Gastroesophageal sphincter (tissue), 4 donors: ENCODE measurements around the gene CD55. TPM values are rescaled to one million over a fixed set of nuclear protein-coding genes. Genes with fewer than 3 reads are reported as not detected.

Experiments used
- ATAC-seq: fragments of 150-250 bp; one replicate; pipeline ENCODE4 v1.9.1; 2016; ENCODE audit warnings: mild to moderate bottlenecking, moderate library complexity
- H3K27ac ChIP-seq, 4 donors: fragments of 200-600 bp; sonication (generic) in 3 of 4; 1 replicate in 3 of 4; 2 replicates in 1 of 4; pipeline ENCODE4 v1.5.1; 2016 to 2019
- H3K27me3 ChIP-seq: fragments of 200-600 bp; sonication (generic); one replicate; pipeline ENCODE4 v1.5.1; 2019
- H3K36me3 ChIP-seq, 2 donors: fragments of 200-600 bp; sonication (generic); one replicate each; pipeline ENCODE4 v1.5.1; 2019; ENCODE audit warnings: control low read depth in 1 of 2
- H3K4me1 ChIP-seq, 3 donors: fragments of 200-600 bp; sonication (generic); 1 replicate in 2 of 3; 2 replicates in 1 of 3; pipeline ENCODE4 v1.5.1; 2016 to 2019; ENCODE audit warnings: control low read depth in 2 of 3
- H3K4me3 ChIP-seq, 2 donors: fragments of 200-600 bp; sonication (generic); one replicate each; pipeline ENCODE4 v1.5.1; 2019; ENCODE audit warnings: mild to moderate bottlenecking in 1 of 2, moderate library complexity in 1 of 2
- H3K9me3 ChIP-seq, 3 donors: fragments of 200-600 bp; sonication (generic); one replicate each; pipeline ENCODE4 v1.5.1; 2017 to 2019; ENCODE audit warnings: control low read depth in 2 of 3
- EP300 ChIP-seq: sonication (generic); formaldehyde crosslinking; IDR thresholded peaks from one replicate; pipeline ENCODE4 v1.6.1; 2017; ENCODE audit warnings: antibody characterized with exemption, mild to moderate bottlenecking
- POLR2A ChIP-seq, 2 donors: fragments of 450-650 bp; IDR thresholded peaks; one replicate each; pipeline ENCODE4 v1.6.1; 2017; ENCODE audit warnings: antibody characterized with exemption in 2 of 2, mild to moderate bottlenecking in 2 of 2, moderate library complexity in 1 of 2
- POLR2AphosphoS5 ChIP-seq: sonication (generic); formaldehyde crosslinking; IDR thresholded peaks from one replicate; pipeline ENCODE4 v1.6.1; 2017; ENCODE audit warnings: antibody characterized with exemption
- WGBS, 2 donors: methylation state at CpG; one replicate each; pipeline ENCODE4 v1.1.5; 2018; ENCODE audit warnings: low coverage in 1 of 2; 5-methylcytosine and 5-hydroxymethylcytosine counted together
- total RNA-seq, 4 donors: library from RNA; depleted of rRNA; stranded (reverse); fragments of >200 nt; gene quantifications; one replicate each; pipeline ENCODE4 v1.1.0, GENCODE V29; 2016
- TF ChIP-seq, protein P1 (sequence below), 4 experiments: fragments of 200-600 bp in 2 of 4; fragments of 450-650 bp in 2 of 4; sonication (generic) in 1 of 4; IDR thresholded peaks; one replicate each; pipeline ENCODE4 v1.5.1; 2017 to 2019; ENCODE audit warnings: antibody characterized with exemption in 4 of 4, mild to moderate bottlenecking in 2 of 4, moderate library complexity in 2 of 4

The CD55 gene
- total RNA-seq, 4 donors from 2014 or later = 24.7 to 78.4 (median 41.5) TPM

DNA sequence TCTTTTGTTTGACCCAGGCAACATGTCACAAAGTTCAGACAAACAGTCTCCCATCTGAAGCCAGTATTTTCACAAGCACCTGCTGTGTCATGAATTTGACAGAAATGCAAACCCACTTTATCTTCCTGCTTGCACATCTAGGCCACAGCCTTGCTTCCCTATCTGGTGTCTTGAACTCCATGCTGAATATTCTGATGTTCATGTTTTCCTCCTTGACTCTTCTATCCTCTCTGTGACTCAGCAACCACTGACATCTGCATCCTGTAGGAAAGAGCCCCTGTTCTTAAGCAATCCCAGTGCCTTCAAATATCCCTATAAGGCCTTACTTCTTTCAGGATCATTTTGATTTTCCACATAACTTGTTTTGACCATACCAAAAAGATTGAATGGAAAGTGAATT, 6.5 kb downstream of the CD55 start:
- peaks cover 0 to 11% (median 0%) of the 10 kb centered on the region in 3 donors for H3K4me1 ChIP-seq
- H3K9me3 ChIP-seq = no peaks in the 10 kb centered on the region
- peaks cover 7 to 84% of the 10 kb centered on the region in 2 donors for H3K36me3 ChIP-seq
- no peak overlapping the region for H3K4me3 ChIP-seq
- no peak for ATAC-seq
- H3K27me3 ChIP-seq = no peaks in the 10 kb centered on the region
- no peak for TF ChIP-seq POLR2AphosphoS5
- no peak for TF ChIP-seq EP300
- TF ChIP-seq, protein P1, sequence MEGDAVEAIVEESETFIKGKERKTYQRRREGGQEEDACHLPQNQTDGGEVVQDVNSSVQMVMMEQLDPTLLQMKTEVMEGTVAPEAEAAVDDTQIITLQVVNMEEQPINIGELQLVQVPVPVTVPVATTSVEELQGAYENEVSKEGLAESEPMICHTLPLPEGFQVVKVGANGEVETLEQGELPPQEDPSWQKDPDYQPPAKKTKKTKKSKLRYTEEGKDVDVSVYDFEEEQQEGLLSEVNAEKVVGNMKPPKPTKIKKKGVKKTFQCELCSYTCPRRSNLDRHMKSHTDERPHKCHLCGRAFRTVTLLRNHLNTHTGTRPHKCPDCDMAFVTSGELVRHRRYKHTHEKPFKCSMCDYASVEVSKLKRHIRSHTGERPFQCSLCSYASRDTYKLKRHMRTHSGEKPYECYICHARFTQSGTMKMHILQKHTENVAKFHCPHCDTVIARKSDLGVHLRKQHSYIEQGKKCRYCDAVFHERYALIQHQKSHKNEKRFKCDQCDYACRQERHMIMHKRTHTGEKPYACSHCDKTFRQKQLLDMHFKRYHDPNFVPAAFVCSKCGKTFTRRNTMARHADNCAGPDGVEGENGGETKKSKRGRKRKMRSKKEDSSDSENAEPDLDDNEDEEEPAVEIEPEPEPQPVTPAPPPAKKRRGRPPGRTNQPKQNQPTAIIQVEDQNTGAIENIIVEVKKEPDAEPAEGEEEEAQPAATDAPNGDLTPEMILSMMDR (IDR thresholded peaks at IDR 0.05) = no peak
- no peak for TF ChIP-seq POLR2A (IDR thresholded peaks at IDR 0.05)
- no peak overlapping the region for H3K27ac ChIP-seq

DNA sequence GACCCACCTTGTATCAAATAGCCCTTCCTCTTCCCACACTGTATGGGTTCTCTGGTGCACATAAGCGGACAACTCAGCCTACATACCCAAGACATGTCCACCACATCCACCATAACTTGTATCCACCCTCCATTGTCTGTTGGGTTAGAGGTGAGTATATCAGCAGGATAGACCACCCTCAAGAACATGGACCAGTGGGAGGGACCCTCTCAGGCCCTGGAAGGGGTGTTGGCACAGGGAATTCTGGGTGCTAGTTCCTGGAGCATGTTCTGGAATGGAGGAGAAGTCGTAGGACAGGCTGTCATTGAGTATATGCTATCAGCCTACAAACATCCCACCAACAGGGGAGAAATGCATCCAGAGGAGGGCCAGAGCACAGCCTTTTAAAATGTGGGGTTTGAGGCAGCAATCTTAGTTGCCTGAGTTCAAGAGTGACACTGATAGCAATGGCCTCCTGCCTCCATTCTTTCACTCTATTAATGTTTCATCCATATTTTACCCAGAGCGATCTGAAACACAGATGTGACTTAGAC, 7.5 kb downstream of the CD55 start:
- 96 to 100% methylated on average over 2 to 3 of the region's 3 CpGs for WGBS, 2 donors
- peaks cover 0 to 1% (median 0%) of the 10 kb centered on the region in 3 donors for H3K4me1 ChIP-seq
- TF ChIP-seq POLR2A (IDR thresholded peaks at IDR 0.05) = no peak
- TF ChIP-seq EP300 = no peak
- no peak for TF ChIP-seq POLR2AphosphoS5
- TF ChIP-seq, protein P1 (IDR thresholded peaks at IDR 0.05) = no peak
- peaks cover 7 to 94% of the 10 kb centered on the region in 2 donors for H3K36me3 ChIP-seq
- H3K27me3 ChIP-seq = no peaks in the 10 kb centered on the region
- H3K4me3 ChIP-seq = no peak overlapping the region
- H3K27ac ChIP-seq = no peak overlapping the region
- H3K9me3 ChIP-seq = peaks cover 0 to under 1% (median 0%) of the 10 kb centered on the region in 3 donors
- no peak for ATAC-seq

DNA sequence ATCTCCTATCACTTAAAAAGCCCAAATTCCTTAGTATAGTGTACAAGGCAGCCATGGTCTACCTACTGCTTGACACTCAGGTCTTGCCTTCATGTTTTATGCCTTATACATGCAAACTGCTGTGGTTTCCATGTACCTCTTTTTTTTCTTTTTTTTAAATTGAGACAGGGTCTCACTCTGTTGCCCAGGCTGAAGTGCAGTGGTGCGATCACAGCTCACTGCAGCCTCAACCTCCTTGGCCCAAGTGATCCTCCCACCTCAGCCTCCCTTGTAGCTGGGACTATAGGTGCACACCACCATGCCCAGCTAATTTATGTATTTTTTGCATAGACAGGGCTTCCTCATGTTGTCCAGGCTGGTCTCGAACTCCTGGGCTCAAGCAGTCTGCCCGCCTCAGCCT, 8.0 kb downstream of the CD55 start:
- TF ChIP-seq POLR2A (IDR thresholded peaks at IDR 0.05) (no peak), POLR2AphosphoS5 (no peak), EP300 (no peak)
- Histone ChIP-seq H3K4me1 (no peaks in the 10 kb centered on the region), H3K27me3 (no peaks in the 10 kb centered on the region), H3K27ac (no peak overlapping the region), H3K4me3 (no peak overlapping the region), H3K36me3 (peaks cover 7 to 97% of the 10 kb centered on the region in 2 donors), H3K9me3 (peaks cover 0 to 5% (median 0%) of the 10 kb centered on the region in 3 donors)
- 100% methylated on average over 3 of the region's 3 CpGs; no CpG with 5 or more reads in 1 of the 2 donors for WGBS, 2 donors
- no peak for ATAC-seq

DNA sequence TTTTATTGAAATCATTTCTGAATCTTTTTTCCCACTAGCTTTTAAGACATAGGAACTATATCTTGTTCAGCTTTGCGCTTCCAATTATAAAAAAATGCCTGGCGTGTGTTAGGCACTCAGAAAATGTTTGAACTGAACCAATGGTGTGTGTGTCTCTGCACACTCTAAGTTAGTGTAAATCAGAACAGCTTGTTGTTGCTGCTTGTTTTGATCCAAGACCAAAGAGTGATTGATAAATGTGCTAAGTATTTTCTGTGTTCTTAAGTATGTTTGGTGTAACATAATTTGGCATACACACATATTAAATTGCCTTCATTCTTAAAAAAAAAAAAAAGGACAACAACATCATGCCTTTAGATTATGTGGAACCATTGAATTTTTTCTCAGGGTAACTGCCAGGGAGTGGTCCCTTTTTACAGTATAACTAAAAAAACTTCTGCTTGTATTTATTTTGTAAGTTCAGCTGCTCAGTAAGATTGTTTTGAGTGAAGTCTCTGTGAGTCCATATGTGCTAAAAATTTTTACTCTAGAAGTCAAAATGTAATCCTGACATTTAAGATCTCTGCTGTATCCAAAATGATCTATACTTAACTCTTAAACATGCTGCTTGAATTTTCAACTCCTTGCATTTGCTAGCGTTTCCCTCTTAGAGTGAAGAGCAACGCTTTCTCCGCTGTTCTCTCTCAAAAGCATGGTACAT, 8.7 kb downstream of the CD55 start:
- TF ChIP-seq POLR2AphosphoS5 (no peak), POLR2A (IDR thresholded peaks at IDR 0.05) (no peak), EP300 (no peak)
- TF ChIP-seq, protein P1 (IDR thresholded peaks at IDR 0.05) = no peak
- peaks cover 7 to 90% of the 10 kb centered on the region in 2 donors for H3K36me3 ChIP-seq
- ATAC-seq = no peak
- H3K27me3 ChIP-seq = no peaks in the 10 kb centered on the region
- 76 to 81% methylated on average over 5 of the region's 5 CpGs for WGBS, 2 donors
- H3K4me1 ChIP-seq = no peaks in the 10 kb centered on the region
- no peak overlapping the region for H3K27ac ChIP-seq
- H3K9me3 ChIP-seq = peaks cover 0 to 6% (median 0%) of the 10 kb centered on the region in 3 donors
- H3K4me3 ChIP-seq = no peak overlapping the region

DNA sequence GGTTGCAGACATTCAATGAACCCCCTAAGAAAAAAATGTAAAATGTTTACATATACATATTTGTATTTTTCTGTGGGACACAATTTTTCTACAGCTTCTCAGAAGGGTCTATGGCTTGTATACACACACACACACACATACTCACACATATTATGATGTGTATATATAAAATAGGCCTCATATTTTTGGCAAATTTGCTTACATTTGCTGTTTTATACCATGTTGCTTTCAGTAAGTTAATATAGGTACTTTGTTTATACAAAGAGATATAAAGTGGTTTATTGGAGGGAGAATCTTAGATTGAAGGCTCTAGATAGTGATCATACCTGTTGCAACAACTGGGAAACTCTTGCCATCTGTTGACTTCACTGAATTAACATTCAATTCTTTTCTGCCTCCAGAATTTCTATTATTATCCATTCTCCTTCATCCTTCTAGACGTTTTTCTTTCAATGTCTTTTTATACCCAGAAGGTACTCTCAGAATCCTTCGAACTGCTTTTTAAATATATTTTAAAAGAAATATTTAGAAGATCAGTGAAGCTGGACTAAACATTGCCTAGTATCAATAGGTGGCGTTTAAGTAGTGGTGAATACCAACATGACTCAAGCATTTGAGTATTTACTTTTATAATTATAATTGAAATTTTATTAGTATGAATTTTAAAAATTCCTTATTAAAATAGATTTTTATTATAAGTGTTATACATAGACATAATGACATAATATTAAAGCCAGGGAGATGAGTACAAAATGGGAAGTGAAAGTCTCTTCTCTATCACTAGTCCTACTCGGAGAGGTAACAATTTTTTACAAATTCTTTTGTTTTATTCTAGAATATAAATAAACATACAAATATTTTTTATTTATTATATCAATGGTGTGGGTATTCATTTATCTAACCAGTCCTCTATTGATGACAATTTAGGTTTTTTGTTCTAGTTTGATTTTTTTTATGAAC, 10.2 kb downstream of the CD55 start:
- no peaks in the 10 kb centered on the region for H3K4me1 ChIP-seq
- H3K27ac ChIP-seq = no peak overlapping the region
- no peaks in the 10 kb centered on the region for H3K27me3 ChIP-seq
- 73 to 76% methylated on average over 4 of the region's 4 CpGs for WGBS, 2 donors
- peaks cover 0 to 6% (median 0%) of the 10 kb centered on the region in 3 donors for H3K9me3 ChIP-seq
- ATAC-seq = no peak
- H3K36me3 ChIP-seq = peaks cover 4 to 85% of the 10 kb centered on the region in 2 donors
- TF ChIP-seq POLR2AphosphoS5 (no peak), POLR2A (IDR thresholded peaks at IDR 0.05) (no peak), EP300 (no peak)
- TF ChIP-seq, protein P1 (IDR thresholded peaks at IDR 0.05) = no peak
- H3K4me3 ChIP-seq = no peak overlapping the region
